DOHH2 (cell line): Measurements from ENCODE around the gene SUSD4.

Source experiments
- CTCF ChIP-seq: fragments of 200-600 bp; sonication (generic); IDR thresholded peaks from one replicate; pipeline ENCODE4 v1.5.1; 2014; ENCODE audit warnings: antibody characterized with exemption, mild to moderate bottlenecking, low read depth, low read length; ENCODE audit not compliant: poor library complexity, severe bottlenecking
- EZH2phosphoT487 ChIP-seq: fragments of 200-600 bp; sonication (generic); IDR thresholded peaks from 2 replicates; pipeline ENCODE4 v1.6.1; 2017; ENCODE audit warnings: borderline replicate concordance, mild to moderate bottlenecking, antibody characterized with exemption, low read length, moderate library complexity, mixed read lengths

- TF ChIP-seq CTCF = no peak
- no peak for TF ChIP-seq EZH2phosphoT487
These were observed 90.5 kb downstream of the SUSD4 start for GRCh38 chr1:223273511-223273910.
